ENCODE measurements around the gene RNASE13. TPM values are rescaled to one million over a fixed set of nuclear protein-coding genes. Genes with fewer than 3 reads are reported as not detected.

Gene RNASE13, protein sequence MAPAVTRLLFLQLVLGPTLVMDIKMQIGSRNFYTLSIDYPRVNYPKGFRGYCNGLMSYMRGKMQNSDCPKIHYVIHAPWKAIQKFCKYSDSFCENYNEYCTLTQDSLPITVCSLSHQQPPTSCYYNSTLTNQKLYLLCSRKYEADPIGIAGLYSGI
- total RNA-seq (ENCODE audit: unreplicated experiment) = not detected
- long read RNA-seq = 0 reads

DNA sequence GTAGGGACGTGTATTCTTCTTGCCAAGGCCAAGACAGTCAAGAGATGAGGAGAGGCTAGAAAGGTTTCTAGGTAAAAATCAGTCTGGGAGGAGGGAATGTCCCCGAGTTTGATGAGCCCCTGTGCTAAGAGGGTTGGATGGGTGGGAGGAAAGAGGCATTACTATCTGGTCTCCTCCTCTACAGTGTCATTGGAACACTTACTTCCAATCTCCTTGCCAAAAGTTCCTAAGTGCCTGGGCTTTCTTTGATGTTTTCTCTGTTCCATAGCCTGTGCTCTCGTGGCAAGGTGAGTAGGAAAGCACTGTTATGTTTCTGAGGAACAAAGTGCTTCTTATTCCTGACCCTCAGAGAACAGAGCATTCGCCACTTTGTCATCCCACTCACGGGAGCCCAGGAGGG is at the start of gene RNASE13:
RNASE13 (minus strand) TSS at position 101 of the 400 bp plus-strand sequence. CDS start 519 bp downstream, outside the sequence.
- Mint-ChIP-seq H3K9me3 (ENCODE audit: unreplicated experiment) (peaks cover 6% of the 10 kb centered on the region), H3K27me3 (ENCODE audit: unreplicated experiment) (peaks cover 6% of the 10 kb centered on the region), H3K4me1 (ENCODE audit: low read depth, unreplicated experiment) (peaks cover 17% of the 10 kb centered on the region), H3K27ac (ENCODE audit: unreplicated experiment) (no peak within 1 kb of the TSS), H3K36me3 (ENCODE audit: unreplicated experiment) (no peaks in the 10 kb centered on the region), H3K4me3 (ENCODE audit: unreplicated experiment) (no peak within 1 kb of the TSS)
- no peak for DNase-seq
- TF ChIP-seq, protein P1, sequence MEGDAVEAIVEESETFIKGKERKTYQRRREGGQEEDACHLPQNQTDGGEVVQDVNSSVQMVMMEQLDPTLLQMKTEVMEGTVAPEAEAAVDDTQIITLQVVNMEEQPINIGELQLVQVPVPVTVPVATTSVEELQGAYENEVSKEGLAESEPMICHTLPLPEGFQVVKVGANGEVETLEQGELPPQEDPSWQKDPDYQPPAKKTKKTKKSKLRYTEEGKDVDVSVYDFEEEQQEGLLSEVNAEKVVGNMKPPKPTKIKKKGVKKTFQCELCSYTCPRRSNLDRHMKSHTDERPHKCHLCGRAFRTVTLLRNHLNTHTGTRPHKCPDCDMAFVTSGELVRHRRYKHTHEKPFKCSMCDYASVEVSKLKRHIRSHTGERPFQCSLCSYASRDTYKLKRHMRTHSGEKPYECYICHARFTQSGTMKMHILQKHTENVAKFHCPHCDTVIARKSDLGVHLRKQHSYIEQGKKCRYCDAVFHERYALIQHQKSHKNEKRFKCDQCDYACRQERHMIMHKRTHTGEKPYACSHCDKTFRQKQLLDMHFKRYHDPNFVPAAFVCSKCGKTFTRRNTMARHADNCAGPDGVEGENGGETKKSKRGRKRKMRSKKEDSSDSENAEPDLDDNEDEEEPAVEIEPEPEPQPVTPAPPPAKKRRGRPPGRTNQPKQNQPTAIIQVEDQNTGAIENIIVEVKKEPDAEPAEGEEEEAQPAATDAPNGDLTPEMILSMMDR (IDR thresholded peaks at IDR 0.05; ENCODE audit: partially characterized antibody, unreplicated experiment) = no peak

DNA sequence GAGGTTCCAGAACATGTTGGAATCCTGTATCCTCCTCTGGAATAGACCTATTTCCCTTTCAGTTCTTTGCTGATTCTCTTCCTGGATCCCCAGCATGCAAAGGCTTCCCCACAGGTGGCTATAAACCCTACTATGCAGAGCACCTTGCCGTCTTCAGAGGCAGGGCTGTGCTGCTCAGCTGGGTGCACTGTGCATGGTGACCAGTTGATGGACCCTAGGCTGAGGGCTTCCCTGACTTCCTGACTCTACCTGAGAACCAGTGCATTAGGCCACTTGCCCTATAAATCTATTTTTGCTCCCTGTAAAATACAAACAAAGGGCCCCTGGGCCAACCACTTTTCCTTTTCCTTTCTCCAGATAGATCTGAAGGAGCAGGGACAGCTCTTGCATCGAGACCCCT is 49.8 kb upstream of the RNASE13 start:
- Mint-ChIP-seq H3K9me3 (ENCODE audit: unreplicated experiment) (peaks cover 21% of the 10 kb centered on the region), H3K4me1 (ENCODE audit: low read depth, unreplicated experiment) (peaks cover 19% of the 10 kb centered on the region), H3K27me3 (ENCODE audit: unreplicated experiment) (peaks cover 7% of the 10 kb centered on the region), H3K36me3 (ENCODE audit: unreplicated experiment) (no peaks in the 10 kb centered on the region), H3K4me3 (ENCODE audit: unreplicated experiment) (no peak overlapping the region), H3K27ac (ENCODE audit: unreplicated experiment) (peak overlapping the region; percentile 13)
- TF ChIP-seq, protein P1 (IDR thresholded peaks at IDR 0.05; ENCODE audit: partially characterized antibody, unreplicated experiment) = no peak
- no peak for DNase-seq

DNA sequence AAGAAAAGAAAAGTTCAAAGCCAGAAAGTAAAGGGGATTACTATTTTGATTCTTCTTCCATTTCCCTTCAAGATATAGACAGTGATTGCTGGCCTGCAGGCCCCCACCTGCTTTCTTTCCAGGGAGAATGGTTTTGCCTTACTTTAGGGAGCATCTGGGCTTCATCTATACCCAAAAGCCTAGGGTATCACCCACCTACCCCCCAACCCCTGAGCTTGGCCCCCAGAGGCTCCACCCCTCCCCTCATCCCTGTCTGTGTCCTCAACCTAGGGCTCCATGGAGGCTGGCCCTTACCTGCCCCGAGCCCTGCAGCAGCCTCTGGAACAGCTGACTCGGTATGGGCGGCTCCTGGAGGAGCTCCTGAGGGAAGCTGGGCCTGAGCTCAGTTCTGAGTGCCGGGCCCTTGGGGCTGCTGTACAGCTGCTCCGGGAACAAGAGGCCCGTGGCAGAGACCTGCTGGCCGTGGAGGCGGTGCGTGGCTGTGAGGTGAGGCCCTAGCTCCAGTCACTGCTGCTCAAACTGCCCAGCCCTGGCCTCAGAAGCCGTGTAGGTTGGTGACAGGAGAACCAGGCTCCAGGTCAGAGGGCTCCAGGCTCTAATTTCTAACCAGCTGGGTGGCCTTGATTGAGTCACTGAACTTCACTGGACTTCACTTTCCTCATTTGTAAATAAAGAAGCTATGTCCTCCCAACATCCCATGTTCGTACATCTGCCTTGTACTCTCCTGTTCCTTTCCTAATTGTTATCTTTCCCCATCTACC is 49.1 kb upstream of the RNASE13 start:
- peaks cover 21% of the 10 kb centered on the region for H3K9me3 Mint-ChIP-seq (ENCODE audit: unreplicated experiment)
- peaks cover 7% of the 10 kb centered on the region for H3K27me3 Mint-ChIP-seq (ENCODE audit: unreplicated experiment)
- no peak for DNase-seq
- TF ChIP-seq, protein P1 (IDR thresholded peaks at IDR 0.05; ENCODE audit: partially characterized antibody, unreplicated experiment) = no peak
- H3K27ac Mint-ChIP-seq (ENCODE audit: unreplicated experiment) = no peak overlapping the region
- no peaks in the 10 kb centered on the region for H3K36me3 Mint-ChIP-seq (ENCODE audit: unreplicated experiment)
- H3K4me3 Mint-ChIP-seq (ENCODE audit: unreplicated experiment) = no peak overlapping the region
- H3K4me1 Mint-ChIP-seq (ENCODE audit: low read depth, unreplicated experiment) = peaks cover 15% of the 10 kb centered on the region

DNA sequence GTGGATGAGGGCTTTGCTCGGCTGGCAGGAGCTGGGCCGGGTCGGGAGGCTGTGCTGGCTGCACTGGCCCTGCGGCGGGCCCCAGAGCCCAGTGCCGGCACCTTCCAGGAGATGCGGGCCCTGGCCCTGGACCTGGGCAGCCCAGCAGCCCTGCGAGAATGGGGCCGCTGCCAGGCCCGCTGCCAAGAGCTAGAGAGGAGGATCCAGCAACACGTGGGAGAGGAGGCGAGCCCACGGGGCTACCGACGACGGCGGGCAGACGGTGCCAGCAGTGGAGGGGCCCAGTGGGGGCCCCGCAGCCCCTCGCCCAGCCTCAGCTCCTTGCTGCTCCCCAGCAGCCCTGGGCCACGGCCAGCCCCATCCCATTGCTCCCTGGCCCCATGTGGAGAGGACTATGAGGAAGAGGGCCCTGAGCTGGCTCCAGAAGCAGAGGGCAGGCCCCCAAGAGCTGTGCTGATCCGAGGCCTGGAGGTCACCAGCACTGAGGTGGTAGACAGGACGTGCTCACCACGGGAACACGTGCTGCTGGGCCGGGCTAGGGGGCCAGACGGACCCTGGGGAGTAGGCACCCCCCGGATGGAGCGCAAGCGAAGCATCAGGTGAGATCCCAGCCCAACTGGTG is 47.0 kb upstream of the RNASE13 start:
- peaks cover 2% of the 10 kb centered on the region for H3K4me1 Mint-ChIP-seq (ENCODE audit: low read depth, unreplicated experiment)
- H3K27me3 Mint-ChIP-seq (ENCODE audit: unreplicated experiment) = peaks cover 11% of the 10 kb centered on the region
- DNase-seq = no peak
- TF ChIP-seq, protein P1 (IDR thresholded peaks at IDR 0.05; ENCODE audit: partially characterized antibody, unreplicated experiment) = no peak
- H3K4me3 Mint-ChIP-seq (ENCODE audit: unreplicated experiment) = no peak overlapping the region
- H3K9me3 Mint-ChIP-seq (ENCODE audit: unreplicated experiment) = peaks cover 21% of the 10 kb centered on the region
- H3K36me3 Mint-ChIP-seq (ENCODE audit: unreplicated experiment) = peaks cover 5% of the 10 kb centered on the region
- no peak overlapping the region for H3K27ac Mint-ChIP-seq (ENCODE audit: unreplicated experiment)

Measured in glutamatergic neuron (in vitro differentiated cells).